ENCODE results near the gene ZNF789. TPM values are rescaled to one million over a fixed set of nuclear protein-coding genes. Genes with fewer than 3 reads are reported as not detected.
"Not testable (repeated sequence)": the region's sequence is repeated elsewhere in the genome, so short reads cannot be mapped to it uniquely, and the experiment has no call there.

The ZNF789 gene
- total RNA-seq, 1 donor from 2014 or later, result 24.3 TPM

- peak; percentile 86 for DNase-seq (ENCODE audit: low spot score)
- Mint-ChIP-seq H3K27ac (peak within 1 kb of the TSS; percentile 98), H3K36me3 (ENCODE audit: low read depth) (peaks cover 57% of the 10 kb centered on the region), H3K4me1 (ENCODE audit: low read depth) (peaks cover 20% of the 10 kb centered on the region), H3K9me3 (peaks cover 12% of the 10 kb centered on the region), H3K4me3 (ENCODE audit: low read depth) (peak within 1 kb of the TSS; percentile 94), H3K27me3 (ENCODE audit: low read depth) (no peaks in the 10 kb centered on the region)
- intact Hi-C loops (cut with micrococcal nuclease), result loop anchor here (1.0 kb wide), 3 partner anchors 28 to 116 kb away; partner anchors contain the start of genes FAM200A, ZNF789 and ZSCAN25
Observed at GRCh38 chr7:99499721-99500636, 27.3 kb downstream of the ZNF789 start, which contains the start of gene ZNF394. TSS of gene ZNF394 (minus strand) at chr7:99500281. CDS start at chr7:99500093, 188 bp downstream.

GRCh38 chr7:99500637-99501009, 27.9 kb downstream of the ZNF789 start:
- Mint-ChIP-seq H3K4me3 (ENCODE audit: low read depth) (peak overlapping the region; percentile 94), H3K9me3 (peaks cover 12% of the 10 kb centered on the region), H3K36me3 (ENCODE audit: low read depth) (peaks cover 50% of the 10 kb centered on the region), H3K4me1 (ENCODE audit: low read depth) (peaks cover 23% of the 10 kb centered on the region), H3K27ac (peak overlapping the region; percentile 98), H3K27me3 (ENCODE audit: low read depth) (no peaks in the 10 kb centered on the region)
- no peak for DNase-seq (ENCODE audit: low spot score)
- intact Hi-C loops (cut with micrococcal nuclease), result loop anchor here (1.0 kb wide), 3 partner anchors 28 to 116 kb away; partner anchors contain the start of genes FAM200A, ZNF789 and ZSCAN25

- peaks cover 29% of the 10 kb centered on the region for H3K4me1 Mint-ChIP-seq (ENCODE audit: low read depth)
- DNase-seq (ENCODE audit: low spot score); H3K9me3 Mint-ChIP-seq; H3K27me3 Mint-ChIP-seq (ENCODE audit: low read depth); intact Hi-C loops (cut with micrococcal nuclease): not testable (repeated sequence)
- H3K36me3 Mint-ChIP-seq (ENCODE audit: low read depth), result peaks cover 48% of the 10 kb centered on the region
- H3K27ac Mint-ChIP-seq, result peak overlapping the region; percentile 58
- peak overlapping the region; percentile 94 for H3K4me3 Mint-ChIP-seq (ENCODE audit: low read depth)
Observed at GRCh38 chr7:99501236-99501635, 28.5 kb downstream of the ZNF789 start.

- intact Hi-C loops (cut with micrococcal nuclease), result loop anchor here (1.0 kb wide), 1 partner anchor 32 kb away; the partner anchor contains the start of gene ZNF789
- Mint-ChIP-seq H3K9me3 (no peaks in the 10 kb centered on the region), H3K36me3 (ENCODE audit: low read depth) (peaks cover 29% of the 10 kb centered on the region), H3K27me3 (ENCODE audit: low read depth) (no peaks in the 10 kb centered on the region), H3K27ac (peak overlapping the region; percentile 100), H3K4me1 (ENCODE audit: low read depth) (peaks cover 24% of the 10 kb centered on the region), H3K4me3 (ENCODE audit: low read depth) (peak overlapping the region; percentile 100)
- DNase-seq (ENCODE audit: low spot score), result no peak
Observed at GRCh38 chr7:99504281-99504602, 31.6 kb downstream of the ZNF789 start.

- DNase-seq (ENCODE audit: low spot score), result peak; percentile 95
- no peaks in the 10 kb centered on the region for H3K9me3 Mint-ChIP-seq
- H3K4me3 Mint-ChIP-seq (ENCODE audit: low read depth), result peak within 1 kb of the TSS; percentile 100
- peaks cover 27% of the 10 kb centered on the region for H3K36me3 Mint-ChIP-seq (ENCODE audit: low read depth)
- H3K27me3 Mint-ChIP-seq (ENCODE audit: low read depth), result no peaks in the 10 kb centered on the region
- peaks cover 24% of the 10 kb centered on the region for H3K4me1 Mint-ChIP-seq (ENCODE audit: low read depth)
- peak within 1 kb of the TSS; percentile 100 for H3K27ac Mint-ChIP-seq
- intact Hi-C loops (cut with micrococcal nuclease), result loop anchor here (1.0 kb wide), 1 partner anchor 32 kb away; the partner anchor contains the start of gene ZNF789
Observed at GRCh38 chr7:99504603-99505323, 32.1 kb downstream of the ZNF789 start, which contains the start of gene ZKSCAN5. TSS of gene ZKSCAN5 (plus strand) at chr7:99504662. CDS start at chr7:99506045, 1,383 bp downstream.

- peak overlapping the region; percentile 100 for H3K27ac Mint-ChIP-seq
- peaks cover 24% of the 10 kb centered on the region for H3K4me1 Mint-ChIP-seq (ENCODE audit: low read depth)
- intact Hi-C loops (cut with micrococcal nuclease), result no loop called here
- H3K9me3 Mint-ChIP-seq, result no peaks in the 10 kb centered on the region
- no peak for DNase-seq (ENCODE audit: low spot score)
- H3K36me3 Mint-ChIP-seq (ENCODE audit: low read depth), result peaks cover 25% of the 10 kb centered on the region
- no peaks in the 10 kb centered on the region for H3K27me3 Mint-ChIP-seq (ENCODE audit: low read depth)
- peak overlapping the region; percentile 100 for H3K4me3 Mint-ChIP-seq (ENCODE audit: low read depth)
Observed at GRCh38 chr7:99505324-99505662, 32.6 kb downstream of the ZNF789 start.

- H3K9me3 Mint-ChIP-seq, result no peaks in the 10 kb centered on the region
- H3K27ac Mint-ChIP-seq, result no peak overlapping the region
- H3K4me3 Mint-ChIP-seq (ENCODE audit: low read depth), result no peak overlapping the region
- no peaks in the 10 kb centered on the region for H3K27me3 Mint-ChIP-seq (ENCODE audit: low read depth)
- peaks cover 8% of the 10 kb centered on the region for H3K4me1 Mint-ChIP-seq (ENCODE audit: low read depth)
- peaks cover 51% of the 10 kb centered on the region for H3K36me3 Mint-ChIP-seq (ENCODE audit: low read depth)
- DNase-seq (ENCODE audit: low spot score), result no peak
- intact Hi-C loops (cut with micrococcal nuclease), result no loop called here
Observed at GRCh38 chr7:99514050-99514449, 41.4 kb downstream of the ZNF789 start.

- Mint-ChIP-seq H3K9me3 (peaks cover 9% of the 10 kb centered on the region), H3K4me3 (ENCODE audit: low read depth) (no peak overlapping the region), H3K4me1 (ENCODE audit: low read depth) (no peaks in the 10 kb centered on the region), H3K27me3 (ENCODE audit: low read depth) (no peaks in the 10 kb centered on the region), H3K27ac (no peak overlapping the region), H3K36me3 (ENCODE audit: low read depth) (peaks cover 59% of the 10 kb centered on the region)
- DNase-seq (ENCODE audit: low spot score), result no peak
- intact Hi-C loops (cut with micrococcal nuclease), result no loop called here
Observed at GRCh38 chr7:99521399-99521798, 48.7 kb downstream of the ZNF789 start.

- Mint-ChIP-seq H3K4me1 (ENCODE audit: low read depth) (no peaks in the 10 kb centered on the region), H3K27me3 (ENCODE audit: low read depth) (no peaks in the 10 kb centered on the region), H3K36me3 (ENCODE audit: low read depth) (peaks cover 75% of the 10 kb centered on the region), H3K9me3 (peaks cover 41% of the 10 kb centered on the region), H3K4me3 (ENCODE audit: low read depth) (no peak overlapping the region), H3K27ac (no peak overlapping the region)
- intact Hi-C loops (cut with micrococcal nuclease), result no loop called here
- no peak for DNase-seq (ENCODE audit: low spot score)
Observed at GRCh38 chr7:99525713-99526440, 53.2 kb downstream of the ZNF789 start.

GRCh38 chr7:99531354-99531765, 58.7 kb downstream of the ZNF789 start:
- Mint-ChIP-seq H3K36me3 (ENCODE audit: low read depth) (peaks cover 81% of the 10 kb centered on the region), H3K4me1 (ENCODE audit: low read depth) (no peaks in the 10 kb centered on the region), H3K27me3 (ENCODE audit: low read depth) (no peaks in the 10 kb centered on the region), H3K4me3 (ENCODE audit: low read depth) (no peak overlapping the region), H3K27ac (no peak overlapping the region), H3K9me3 (peaks cover 76% of the 10 kb centered on the region)
- no peak for DNase-seq (ENCODE audit: low spot score)
- intact Hi-C loops (cut with micrococcal nuclease), result no loop called here

- H3K27ac Mint-ChIP-seq, result no peak overlapping the region
- peaks cover 68% of the 10 kb centered on the region for H3K9me3 Mint-ChIP-seq
- no peaks in the 10 kb centered on the region for H3K27me3 Mint-ChIP-seq (ENCODE audit: low read depth)
- H3K4me3 Mint-ChIP-seq (ENCODE audit: low read depth), result no peak overlapping the region
- intact Hi-C loops (cut with micrococcal nuclease), result no loop called here
- no peaks in the 10 kb centered on the region for H3K4me1 Mint-ChIP-seq (ENCODE audit: low read depth)
- no peak for DNase-seq (ENCODE audit: low spot score)
- peaks cover 39% of the 10 kb centered on the region for H3K36me3 Mint-ChIP-seq (ENCODE audit: low read depth)
Observed at GRCh38 chr7:99535667-99536066, 63.0 kb downstream of the ZNF789 start.
